Fibroblast of skin of right biceps (primary cell): ENCODE measurements around the gene UNC80.

Experiments
- DNase-seq: peaks from one replicate; pipeline ENCODE4 v3.0.0-alpha.2; 2013

UNC80 gene

DNA sequence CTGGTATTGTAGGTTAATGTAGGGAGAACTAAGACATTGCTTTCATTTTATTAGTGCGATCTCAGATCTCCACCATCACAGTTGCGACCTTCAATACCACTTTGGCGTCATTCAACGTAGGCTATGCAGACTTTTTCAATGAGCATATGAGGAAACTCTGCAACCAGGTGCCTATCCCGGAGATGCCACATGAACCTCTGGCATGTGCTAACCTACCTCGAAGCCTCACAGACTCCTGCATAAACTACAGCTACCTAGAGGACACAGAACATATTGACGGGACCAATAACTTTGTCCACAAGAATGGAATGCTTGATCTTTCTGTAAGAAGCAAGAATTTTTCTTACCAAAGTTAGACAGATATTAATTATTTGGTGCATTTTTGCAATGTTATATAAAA is 47.3 kb downstream of the UNC80 start:
- DNase-seq: no peak

DNA sequence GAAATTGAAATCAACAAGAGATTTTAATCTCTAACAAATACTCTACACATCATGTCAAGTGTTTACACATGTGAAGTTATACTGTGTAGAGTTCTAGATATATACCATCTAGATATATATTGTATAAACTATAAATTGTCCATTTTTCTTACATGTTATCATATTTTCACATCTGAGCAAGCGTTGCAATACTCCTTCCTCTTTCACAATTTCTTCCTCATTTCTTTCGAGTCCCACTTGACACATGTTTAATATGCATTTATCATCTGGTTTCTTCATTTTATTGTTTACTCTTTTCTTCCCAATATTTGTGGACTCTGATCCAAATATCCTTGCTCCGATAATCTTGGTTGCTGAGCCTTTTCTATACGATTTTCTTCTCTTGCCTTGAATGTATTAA is 50.2 kb downstream of the UNC80 start:
- no peak for DNase-seq

GRCh38 chr2:209823484-209823883 is 51.9 kb downstream of the UNC80 start:
- DNase-seq: no peak

DNA sequence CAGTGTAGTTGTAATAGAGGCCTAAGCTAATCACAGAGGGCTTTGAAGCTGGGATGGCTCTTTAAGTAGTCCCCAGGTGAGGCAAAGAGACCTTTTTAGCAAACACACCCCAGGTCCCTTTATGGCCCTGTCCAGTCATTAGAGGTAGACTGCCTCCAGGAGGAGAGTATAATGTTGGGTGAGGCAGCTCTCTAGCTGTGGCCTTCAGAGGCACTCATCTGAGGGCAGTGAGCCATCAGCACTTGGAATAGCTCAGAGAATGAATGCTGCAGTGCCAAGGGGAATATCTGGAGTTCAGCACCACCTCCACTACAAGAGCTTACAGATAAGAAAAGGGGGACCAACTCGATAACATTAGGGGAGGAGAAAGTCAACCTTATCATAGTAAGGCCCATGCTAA is 52.8 kb downstream of the UNC80 start:
- no peak for DNase-seq

GRCh38 chr2:209830722-209831465 is 59.3 kb downstream of the UNC80 start:
- DNase-seq: no peak

DNA sequence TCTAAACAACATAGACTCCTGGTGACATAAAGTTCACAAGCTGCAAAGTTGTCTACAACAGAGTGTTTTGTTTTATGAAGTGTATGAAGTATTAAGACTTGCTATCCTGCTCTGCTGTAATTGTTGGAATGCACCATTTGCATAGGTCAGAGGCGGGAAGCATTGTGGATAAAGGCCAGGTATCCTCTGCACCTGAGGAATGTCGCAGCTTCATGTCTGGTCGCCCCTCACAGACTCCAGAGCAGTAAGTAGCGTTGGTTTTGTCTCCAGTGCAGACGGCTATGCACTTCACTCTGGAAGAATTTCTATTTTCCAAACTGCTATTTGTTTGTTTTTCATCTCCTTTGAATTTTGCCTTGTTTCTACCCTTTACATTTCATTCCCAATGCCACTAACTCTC is 63.1 kb downstream of the UNC80 start:
- no peak for DNase-seq

- DNase-seq: no peak
These were observed 68.8 kb downstream of the UNC80 start for GRCh38 chr2:209840434-209840833.

- no peak for DNase-seq
These were observed 74.0 kb downstream of the UNC80 start for GRCh38 chr2:209845666-209846065.

DNA sequence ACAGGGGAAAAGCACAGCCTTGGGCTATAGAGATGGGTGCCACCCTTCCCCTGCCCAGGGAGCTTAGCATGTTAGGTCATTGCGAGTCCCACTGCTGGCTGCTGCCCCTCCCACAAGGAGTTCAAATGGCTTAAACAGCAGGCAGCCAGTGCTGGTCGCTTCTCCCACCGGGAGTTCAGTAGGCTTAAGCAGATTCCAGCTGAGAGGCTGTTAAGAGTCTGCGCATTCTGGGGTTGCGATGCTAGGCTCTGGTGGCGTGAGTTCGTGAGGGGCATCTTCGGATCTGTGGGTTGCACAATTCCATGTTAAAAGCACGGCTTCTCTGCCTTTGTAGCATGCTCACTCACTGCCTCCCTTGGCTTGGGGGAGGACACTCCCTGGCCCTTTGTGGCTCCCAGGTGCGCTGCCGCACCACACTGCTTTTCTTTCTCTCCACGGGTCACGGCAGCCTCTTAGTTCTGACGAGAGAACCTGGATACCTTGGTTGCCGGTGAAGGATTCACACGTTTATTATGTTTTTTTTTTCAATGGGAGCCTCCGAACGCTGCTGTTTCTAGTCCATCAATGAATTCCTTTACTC is 93.2 kb downstream of the UNC80 start:
- no peak for DNase-seq

- DNase-seq: no peak
These were observed 96.8 kb downstream of the UNC80 start for GRCh38 chr2:209868271-209868994.

GRCh38 chr2:209870067-209870466 is 98.4 kb downstream of the UNC80 start:
- DNase-seq: no peak

- no peak for DNase-seq
These were observed 101.0 kb downstream of the UNC80 start for GRCh38 chr2:209872675-209873074.

DNA sequence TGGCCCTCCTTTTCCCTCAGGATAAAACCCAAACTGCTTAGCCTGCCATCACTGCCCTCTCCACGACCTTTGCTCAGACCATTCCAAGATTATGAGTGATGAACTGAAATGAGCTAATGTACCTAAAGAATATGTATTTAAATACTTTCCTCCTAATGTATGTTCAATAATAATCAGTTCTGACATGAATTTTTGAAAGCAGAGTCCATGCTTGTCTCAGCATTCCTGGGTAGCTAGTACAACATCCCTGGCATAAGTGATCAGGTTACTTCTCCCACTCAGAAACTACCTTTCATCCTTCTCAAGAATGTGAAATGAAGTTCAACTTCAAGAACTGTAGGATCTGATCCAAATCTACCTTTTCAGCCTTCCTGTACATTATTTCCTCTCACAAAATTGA is 103.6 kb downstream of the UNC80 start:
- DNase-seq: no peak

DNA sequence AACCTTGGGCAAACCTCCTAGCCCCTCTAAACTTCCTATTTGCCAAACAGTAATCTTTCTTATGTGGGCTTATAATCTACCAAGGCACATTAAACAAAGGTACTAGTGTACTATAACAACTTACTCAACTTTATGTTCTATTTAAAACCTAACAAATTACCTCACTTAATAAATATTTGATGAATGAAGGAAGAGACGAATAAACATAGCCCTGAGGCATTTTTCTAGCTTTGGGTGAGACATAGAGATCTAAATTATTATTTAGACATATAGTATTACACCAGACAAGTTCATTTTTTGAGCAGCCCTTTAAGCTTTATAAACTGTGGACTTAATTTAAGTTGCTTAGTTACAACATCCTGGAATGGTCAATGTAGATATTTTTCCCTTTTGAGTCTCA is 104.6 kb downstream of the UNC80 start:
- DNase-seq: no peak

GRCh38 chr2:209878701-209879100 is 107.1 kb downstream of the UNC80 start:
- no peak for DNase-seq

- DNase-seq: no peak
These were observed 129.0 kb downstream of the UNC80 start for GRCh38 chr2:209900638-209901037.

GRCh38 chr2:209901172-209901571 is 129.5 kb downstream of the UNC80 start:
- no peak for DNase-seq

GRCh38 chr2:209905691-209906090 is 134.1 kb downstream of the UNC80 start:
- no peak for DNase-seq

- DNase-seq: no peak
These were observed 136.1 kb downstream of the UNC80 start for GRCh38 chr2:209907746-209908145.

DNA sequence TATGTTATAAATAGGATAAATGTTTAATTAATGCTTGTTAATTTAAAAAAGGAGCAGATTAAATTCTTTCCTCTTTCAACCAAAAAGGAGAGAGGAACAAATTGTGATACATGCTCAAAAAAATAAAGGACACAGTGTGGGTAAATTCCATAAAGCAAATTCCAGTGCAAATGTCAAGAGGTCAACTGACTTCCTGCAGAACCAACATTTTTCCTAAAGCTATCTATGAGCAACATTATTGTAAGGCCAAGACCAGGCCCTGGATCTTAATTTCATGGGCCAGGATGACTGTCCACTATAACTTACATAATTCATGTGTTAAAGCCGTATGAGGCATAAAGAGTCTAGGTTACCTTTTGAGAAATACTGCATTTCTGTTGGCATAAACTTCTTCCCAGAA is 136.9 kb downstream of the UNC80 start:
- DNase-seq: no peak

- DNase-seq: no peak
These were observed 139.9 kb downstream of the UNC80 start for GRCh38 chr2:209911486-209911885.

GRCh38 chr2:209913786-209914345 is 142.2 kb downstream of the UNC80 start:
- no peak for DNase-seq

DNA sequence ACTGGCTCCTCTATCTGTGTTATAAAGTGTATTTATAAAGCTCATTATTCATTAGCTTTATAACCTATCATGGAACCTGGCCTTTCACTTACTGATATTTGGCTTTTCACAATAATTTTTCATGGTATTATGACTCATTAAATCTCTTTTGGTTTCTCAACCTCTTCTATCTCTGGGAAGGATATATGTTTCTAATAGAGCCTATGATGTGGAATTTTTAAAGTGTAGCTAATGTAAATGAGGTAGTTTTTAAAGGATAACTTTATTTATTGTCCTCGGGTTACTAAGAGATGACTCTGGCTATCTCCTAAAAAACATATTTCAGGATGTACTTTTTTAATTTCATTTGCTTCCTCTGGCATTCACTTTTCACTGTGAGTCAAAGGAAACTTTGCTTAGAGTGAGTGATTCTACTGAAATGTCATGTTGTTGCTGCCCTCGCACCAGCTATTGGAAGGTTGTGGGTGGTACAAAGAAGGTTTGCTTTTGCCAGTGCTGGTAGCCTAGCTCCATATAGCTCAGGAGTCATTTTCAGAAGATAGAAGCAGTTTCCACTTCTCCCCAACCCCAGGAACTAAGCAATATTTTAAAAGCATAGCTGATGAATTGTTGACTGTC is 145.6 kb downstream of the UNC80 start:
- DNase-seq: no peak

- no peak for DNase-seq
These were observed 146.6 kb downstream of the UNC80 start for GRCh38 chr2:209918251-209918650.
